Measurements from ENCODE around the gene HNRNPK.
"Not testable (repeated sequence)": the region's sequence is repeated elsewhere in the genome, so short reads cannot be mapped to it uniquely, and the experiment has no call there.

The HNRNPK gene

DNA sequence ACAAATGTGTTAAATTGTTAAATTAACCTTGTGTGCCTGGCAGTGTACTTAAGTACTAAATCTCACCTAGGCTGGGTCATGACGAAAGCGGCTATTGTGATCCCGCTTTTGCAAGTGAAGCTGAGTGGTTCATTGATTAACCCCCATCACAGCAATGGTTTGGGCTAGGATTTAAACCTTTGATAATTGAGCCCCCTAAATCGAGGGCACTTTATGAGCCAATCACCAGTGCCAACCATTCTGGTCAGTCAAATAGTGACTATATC lies 22.8 kb downstream of the HNRNPK start:
- no peak for DNase-seq (ENCODE audit: low read depth in 1 of 2, low spot score in 1 of 2)
- H3K4me3 ChIP-seq (replicated peaks; ENCODE audit: insufficient read depth, low read length): no peak overlapping the region
- H3K27me3 ChIP-seq (ENCODE audit: insufficient read depth, poor library complexity, severe bottlenecking): no peaks in the 10 kb centered on the region
- H3K27ac ChIP-seq (replicated peaks): no peak overlapping the region
- TF ChIP-seq, protein P1, sequence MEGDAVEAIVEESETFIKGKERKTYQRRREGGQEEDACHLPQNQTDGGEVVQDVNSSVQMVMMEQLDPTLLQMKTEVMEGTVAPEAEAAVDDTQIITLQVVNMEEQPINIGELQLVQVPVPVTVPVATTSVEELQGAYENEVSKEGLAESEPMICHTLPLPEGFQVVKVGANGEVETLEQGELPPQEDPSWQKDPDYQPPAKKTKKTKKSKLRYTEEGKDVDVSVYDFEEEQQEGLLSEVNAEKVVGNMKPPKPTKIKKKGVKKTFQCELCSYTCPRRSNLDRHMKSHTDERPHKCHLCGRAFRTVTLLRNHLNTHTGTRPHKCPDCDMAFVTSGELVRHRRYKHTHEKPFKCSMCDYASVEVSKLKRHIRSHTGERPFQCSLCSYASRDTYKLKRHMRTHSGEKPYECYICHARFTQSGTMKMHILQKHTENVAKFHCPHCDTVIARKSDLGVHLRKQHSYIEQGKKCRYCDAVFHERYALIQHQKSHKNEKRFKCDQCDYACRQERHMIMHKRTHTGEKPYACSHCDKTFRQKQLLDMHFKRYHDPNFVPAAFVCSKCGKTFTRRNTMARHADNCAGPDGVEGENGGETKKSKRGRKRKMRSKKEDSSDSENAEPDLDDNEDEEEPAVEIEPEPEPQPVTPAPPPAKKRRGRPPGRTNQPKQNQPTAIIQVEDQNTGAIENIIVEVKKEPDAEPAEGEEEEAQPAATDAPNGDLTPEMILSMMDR (IDR thresholded peaks at IDR 0.05; ENCODE audit: insufficient read depth, low read length): no peak
- TF ChIP-seq, protein P2, sequence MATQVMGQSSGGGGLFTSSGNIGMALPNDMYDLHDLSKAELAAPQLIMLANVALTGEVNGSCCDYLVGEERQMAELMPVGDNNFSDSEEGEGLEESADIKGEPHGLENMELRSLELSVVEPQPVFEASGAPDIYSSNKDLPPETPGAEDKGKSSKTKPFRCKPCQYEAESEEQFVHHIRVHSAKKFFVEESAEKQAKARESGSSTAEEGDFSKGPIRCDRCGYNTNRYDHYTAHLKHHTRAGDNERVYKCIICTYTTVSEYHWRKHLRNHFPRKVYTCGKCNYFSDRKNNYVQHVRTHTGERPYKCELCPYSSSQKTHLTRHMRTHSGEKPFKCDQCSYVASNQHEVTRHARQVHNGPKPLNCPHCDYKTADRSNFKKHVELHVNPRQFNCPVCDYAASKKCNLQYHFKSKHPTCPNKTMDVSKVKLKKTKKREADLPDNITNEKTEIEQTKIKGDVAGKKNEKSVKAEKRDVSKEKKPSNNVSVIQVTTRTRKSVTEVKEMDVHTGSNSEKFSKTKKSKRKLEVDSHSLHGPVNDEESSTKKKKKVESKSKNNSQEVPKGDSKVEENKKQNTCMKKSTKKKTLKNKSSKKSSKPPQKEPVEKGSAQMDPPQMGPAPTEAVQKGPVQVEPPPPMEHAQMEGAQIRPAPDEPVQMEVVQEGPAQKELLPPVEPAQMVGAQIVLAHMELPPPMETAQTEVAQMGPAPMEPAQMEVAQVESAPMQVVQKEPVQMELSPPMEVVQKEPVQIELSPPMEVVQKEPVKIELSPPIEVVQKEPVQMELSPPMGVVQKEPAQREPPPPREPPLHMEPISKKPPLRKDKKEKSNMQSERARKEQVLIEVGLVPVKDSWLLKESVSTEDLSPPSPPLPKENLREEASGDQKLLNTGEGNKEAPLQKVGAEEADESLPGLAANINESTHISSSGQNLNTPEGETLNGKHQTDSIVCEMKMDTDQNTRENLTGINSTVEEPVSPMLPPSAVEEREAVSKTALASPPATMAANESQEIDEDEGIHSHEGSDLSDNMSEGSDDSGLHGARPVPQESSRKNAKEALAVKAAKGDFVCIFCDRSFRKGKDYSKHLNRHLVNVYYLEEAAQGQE (IDR thresholded peaks at IDR 0.05; ENCODE audit: insufficient replicate concordance, low read depth): no peak
- no peak for TF ChIP-seq SPI1 (IDR thresholded peaks at IDR 0.05; ENCODE audit: borderline replicate concordance, low read depth)
- no peak for TF ChIP-seq POLR2AphosphoS5 (IDR thresholded peaks at IDR 0.05; ENCODE audit: low read depth)
- no peak for TF ChIP-seq GABPA (IDR thresholded peaks at IDR 0.05; ENCODE audit: low read depth)

DNA sequence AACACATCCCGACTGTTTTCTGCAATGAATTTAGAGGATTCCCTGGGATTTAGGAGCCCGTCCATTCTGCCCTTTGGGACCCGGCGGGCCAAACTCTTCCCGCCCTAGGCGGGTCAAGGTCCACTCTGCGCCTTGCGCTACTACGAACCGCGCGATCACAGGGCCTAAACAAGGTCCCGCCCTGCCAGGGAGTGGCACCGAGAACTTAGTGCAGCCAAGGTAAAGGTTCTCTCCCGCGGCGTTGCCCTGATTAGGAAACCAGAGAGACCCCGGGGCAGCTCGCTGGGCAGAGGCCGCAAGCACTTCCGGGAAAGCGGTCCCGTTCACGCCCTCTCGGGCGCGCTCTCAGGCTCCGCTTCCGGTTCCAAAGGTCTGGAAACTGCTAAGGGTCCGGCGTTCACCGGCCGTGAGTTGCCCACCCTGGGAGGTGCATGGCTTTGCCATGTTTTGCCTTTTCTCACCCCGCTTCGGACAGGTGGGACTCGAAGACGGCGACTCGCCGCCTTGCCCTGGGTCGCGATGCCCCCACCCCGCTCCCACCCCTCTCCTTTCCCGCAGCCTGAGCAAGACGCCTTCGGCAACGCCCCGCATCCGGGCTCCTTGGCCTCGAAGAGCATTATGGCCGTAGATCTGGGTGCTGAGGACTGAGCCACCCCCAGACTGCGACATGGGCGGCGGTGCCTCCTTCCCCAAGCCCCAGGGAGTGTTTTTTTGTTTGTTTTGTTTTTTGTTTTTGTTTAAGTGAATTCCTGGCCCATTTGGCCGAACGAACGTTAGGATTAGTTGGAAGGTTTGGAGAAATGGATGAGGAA lies 23.4 kb downstream of the HNRNPK start:
- H3K4me3 ChIP-seq (replicated peaks; ENCODE audit: insufficient read depth, low read length): peak overlapping the region; percentile 37
- H3K27me3 ChIP-seq (ENCODE audit: insufficient read depth, poor library complexity, severe bottlenecking): no peaks in the 10 kb centered on the region
- DNase-seq (ENCODE audit: low read depth in 1 of 2, low spot score in 1 of 2): peak in 1 of 2 experiments; percentile 24
- TF ChIP-seq SPI1 (IDR thresholded peaks at IDR 0.05; ENCODE audit: borderline replicate concordance, low read depth) (no peak), GABPA (IDR thresholded peaks at IDR 0.05; ENCODE audit: low read depth) (no peak), POLR2AphosphoS5 (IDR thresholded peaks at IDR 0.05; ENCODE audit: low read depth) (no peak)
- TF ChIP-seq, protein P2 (IDR thresholded peaks at IDR 0.05; ENCODE audit: insufficient replicate concordance, low read depth): no peak
- TF ChIP-seq, protein P1 (IDR thresholded peaks at IDR 0.05; ENCODE audit: insufficient read depth, low read length): no peak
- H3K27ac ChIP-seq (replicated peaks): peak overlapping the region; percentile 65

DNA sequence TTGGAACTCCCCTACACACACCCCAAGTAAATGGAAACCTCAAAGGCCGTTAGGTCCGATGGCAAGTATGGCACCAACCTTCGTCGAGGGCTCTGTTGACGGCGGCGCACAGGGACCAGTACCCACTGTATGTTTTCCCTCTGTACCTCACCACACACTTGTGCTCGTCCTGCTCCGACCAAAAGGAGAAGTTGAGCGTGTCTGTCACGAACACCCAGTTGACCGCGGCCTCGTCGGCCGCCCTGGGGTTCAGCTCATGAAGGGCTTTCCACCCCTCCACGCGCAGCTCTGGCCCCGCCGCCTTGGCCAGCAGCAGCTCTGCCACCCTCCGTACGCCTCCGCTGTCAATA lies 24.0 kb downstream of the HNRNPK start:
- peak in 1 of 2 experiments; percentile 88 for DNase-seq (ENCODE audit: low read depth in 1 of 2, low spot score in 1 of 2)
- peak overlapping the region; percentile 65 for H3K27ac ChIP-seq (replicated peaks)

DNA sequence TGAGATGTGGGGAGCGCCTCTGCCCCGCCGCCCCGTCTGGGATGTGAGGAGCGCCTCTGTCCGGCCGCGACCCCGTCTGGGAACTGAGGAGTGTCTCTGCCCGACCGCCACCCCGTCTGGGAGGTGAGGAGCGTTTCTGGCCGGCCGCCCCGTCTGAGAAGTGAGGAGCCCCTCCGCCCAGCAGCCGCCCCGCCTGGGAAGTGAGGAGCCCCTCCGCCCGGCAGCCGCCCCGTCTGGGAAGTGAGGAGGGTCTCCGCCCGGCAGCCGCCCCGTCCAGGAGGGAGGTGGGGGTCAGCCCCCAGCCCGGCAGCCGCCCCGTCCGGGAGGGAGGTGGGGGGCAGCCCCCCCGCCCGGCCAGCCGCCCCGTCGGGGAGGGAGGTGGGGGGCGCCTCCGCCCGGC lies 31.9 kb downstream of the HNRNPK start:
- not testable (repeated sequence) for DNase-seq (ENCODE audit: low read depth in 1 of 2, low spot score in 1 of 2); H3K27ac ChIP-seq (replicated peaks); H3K4me3 ChIP-seq (replicated peaks; ENCODE audit: insufficient read depth, low read length); H3K27me3 ChIP-seq (ENCODE audit: insufficient read depth, poor library complexity, severe bottlenecking)

More for the DNA sequence above, 24.0 kb downstream of the HNRNPK start:
- no peak for TF ChIP-seq GABPA (IDR thresholded peaks at IDR 0.05; ENCODE audit: low read depth)
- peak; percentile 45; the same call in 1 of the 2 replicates for TF ChIP-seq SPI1 (IDR thresholded peaks at IDR 0.05; ENCODE audit: borderline replicate concordance, low read depth)
- TF ChIP-seq, protein P1 (IDR thresholded peaks at IDR 0.05; ENCODE audit: insufficient read depth, low read length): no peak
- TF ChIP-seq, protein P2 (IDR thresholded peaks at IDR 0.05; ENCODE audit: insufficient replicate concordance, low read depth): no peak
- TF ChIP-seq POLR2AphosphoS5 (IDR thresholded peaks at IDR 0.05; ENCODE audit: low read depth): peak; percentile 21; the same call in 1 of the 2 replicates
- H3K4me3 ChIP-seq (replicated peaks; ENCODE audit: insufficient read depth, low read length): peak overlapping the region; percentile 37
- H3K27me3 ChIP-seq (ENCODE audit: insufficient read depth, poor library complexity, severe bottlenecking): no peaks in the 10 kb centered on the region

Measured in HL-60 (cell line).